GM12801 (cell line): ENCODE measurements around the gene ADGRA1.

Source experiments
- CTCF ChIP-seq: IDR thresholded peaks from one replicate; pipeline ENCODE4 v1.5.1; 2011; ENCODE audit warnings: control low read depth; ENCODE audit not compliant: insufficient read length; ENCODE audit errors: extremely low read depth

The ADGRA1 gene

DNA sequence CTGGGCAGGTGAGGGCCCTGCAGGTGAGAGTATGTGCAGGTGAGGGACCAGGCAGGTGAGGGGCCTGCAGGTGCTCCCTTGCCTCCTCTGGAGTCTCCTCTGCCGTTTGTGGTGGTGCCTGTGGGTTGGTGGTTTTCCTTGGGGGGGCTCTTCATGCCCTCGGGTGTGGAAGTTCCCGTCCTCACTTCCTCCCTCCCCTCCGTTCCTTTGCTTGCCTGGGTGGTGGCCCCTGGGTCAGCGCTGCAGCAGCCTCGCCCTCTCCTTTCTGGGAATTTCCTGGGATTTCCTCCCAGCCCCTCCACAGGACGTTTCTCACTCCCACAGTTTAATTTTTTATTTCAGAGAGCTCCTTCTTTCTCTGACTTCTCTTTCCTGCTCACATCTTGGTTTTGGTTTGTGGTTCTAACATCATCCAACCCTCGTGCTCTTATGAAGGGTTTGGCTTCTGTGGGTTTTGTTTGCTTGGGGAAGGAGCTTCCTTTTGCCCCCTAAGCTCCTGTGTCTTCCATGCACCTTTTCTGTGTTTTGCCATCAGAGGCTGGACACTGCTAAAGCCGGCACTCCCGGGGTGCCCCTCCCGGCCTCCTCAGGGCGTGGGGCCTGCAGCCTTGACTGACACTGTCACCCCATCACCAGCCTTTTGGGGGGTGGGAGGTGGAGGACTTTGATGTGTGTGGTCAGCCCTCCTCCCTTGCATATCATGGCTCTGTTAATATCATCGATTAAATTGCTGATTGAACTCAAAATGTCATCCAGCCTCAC lies 29.2 kb upstream of the ADGRA1 start:
- no peak for TF ChIP-seq CTCF

GRCh38 chr10:133059093-133059470 lies 28.6 kb upstream of the ADGRA1 start:
- no peak for TF ChIP-seq CTCF

DNA sequence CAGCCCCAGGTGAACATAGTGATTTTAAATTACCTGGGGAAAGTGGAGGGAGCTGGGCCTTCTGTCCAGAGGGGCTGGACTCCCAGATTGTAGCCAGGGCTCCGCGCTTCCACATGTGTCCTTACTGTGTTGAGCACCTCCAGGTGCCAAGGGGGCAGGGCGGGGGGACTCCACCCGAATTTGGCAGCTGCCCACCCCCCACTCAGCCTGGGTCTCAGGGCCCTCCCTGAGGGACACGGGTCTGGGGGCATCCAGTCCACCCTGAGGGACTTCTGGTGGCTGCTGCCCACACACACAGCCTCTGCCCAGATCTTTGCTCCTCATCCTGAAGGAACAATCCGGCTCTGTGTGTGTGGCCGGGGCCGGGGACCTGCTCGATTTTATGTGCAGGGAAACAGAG lies 28.2 kb upstream of the ADGRA1 start:
- TF ChIP-seq CTCF, result no peak

DNA sequence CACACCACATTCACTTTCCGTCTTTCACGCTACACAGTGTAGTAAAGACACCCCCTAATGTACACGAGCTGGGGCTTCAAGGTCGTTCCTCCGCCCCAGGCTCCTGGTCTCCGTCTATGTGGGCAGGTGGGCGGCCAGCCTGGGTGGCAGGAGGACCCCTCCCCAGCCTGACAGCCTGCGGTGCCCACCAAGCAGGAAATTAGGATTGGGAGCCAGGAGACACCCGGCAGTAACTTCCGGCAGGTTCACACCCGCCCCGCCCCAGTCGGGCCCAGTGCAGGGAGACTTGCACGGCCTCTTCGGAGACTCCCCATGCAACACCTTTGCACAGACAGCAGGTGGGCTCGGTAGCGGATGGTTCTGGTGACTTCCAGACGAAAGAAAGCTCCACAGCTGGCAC lies 27.7 kb upstream of the ADGRA1 start:
- no peak for TF ChIP-seq CTCF

DNA sequence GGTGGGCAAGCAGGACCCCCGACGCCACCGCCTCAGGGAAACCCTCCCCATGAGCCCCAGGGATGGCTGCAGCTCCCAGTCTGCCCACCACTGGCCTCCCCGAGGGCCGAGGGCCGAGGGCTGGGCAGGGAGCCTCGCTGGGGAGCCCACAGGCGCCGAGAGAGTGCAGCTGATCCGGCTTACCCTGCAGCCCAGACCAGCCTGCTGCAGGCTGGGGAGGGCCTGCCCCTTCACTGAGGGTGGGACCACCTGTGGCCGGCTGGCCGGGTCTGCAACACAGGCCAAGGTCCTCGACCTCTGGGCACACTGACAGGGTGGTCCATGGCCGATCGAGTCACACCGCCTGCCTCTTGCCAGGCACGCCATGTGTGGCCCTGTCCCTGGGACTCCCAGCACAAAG lies 27.3 kb upstream of the ADGRA1 start:
- no peak for TF ChIP-seq CTCF

DNA sequence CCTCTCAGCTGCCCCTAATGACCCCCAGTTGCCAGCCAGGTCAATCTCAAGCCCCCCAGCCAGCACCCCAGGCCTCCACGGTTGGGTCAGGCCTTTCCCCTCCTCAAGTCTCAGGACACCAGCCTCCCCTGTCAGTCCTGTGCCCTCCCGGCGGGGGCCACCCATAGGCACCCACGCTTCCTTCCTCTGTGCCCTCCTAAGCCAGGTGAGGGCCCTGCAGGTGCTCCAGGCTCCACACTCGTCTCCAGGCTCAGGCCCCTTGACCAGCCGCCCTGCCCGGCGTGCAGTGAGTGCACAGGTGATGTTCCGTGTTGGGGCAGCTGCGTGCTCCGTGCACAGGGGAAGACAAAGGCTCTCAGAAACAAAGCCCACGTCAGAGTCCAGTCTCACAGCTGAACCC lies 26.8 kb upstream of the ADGRA1 start:
- TF ChIP-seq CTCF, result no peak

- TF ChIP-seq CTCF, result no peak
Measured at GRCh38 chr10:133061296-133062038, 26.3 kb upstream of the ADGRA1 start.
